GM12878 (cell line): ENCODE measurements around the gene DNAH8. TPM values are rescaled to one million over a fixed set of nuclear protein-coding genes. Genes with fewer than 3 reads are reported as not detected.

Experiments used
- ATAC-seq: fragments of 200-7000 bp; cut with Tn5 transposase; 3 replicates; pipeline ENCODE4 v1.9.1; 2020; ENCODE audit warnings: mild to moderate bottlenecking, moderate library complexity
- BruUV-seq: library from RNA; stranded (reverse); fragments of 400-500 nt; replicated peaks from 2 replicates; lab custom pipeline; 2021; lab: Mats Ljungman, UMichigan
- CTCF ChIA-PET: fragments of 300-600 bp; sonication (Branson Sonifier 250); formaldehyde crosslinking; extraction: SDS; loops from one replicate; lab custom pipeline; 2021; ENCODE audit warnings: inconsistent platforms; lab: Yijun Ruan, JAX
- POLR2A ChIA-PET: fragments of 350-600 bp; formaldehyde crosslinking; extraction: SDS; loops from one replicate; lab custom pipeline; 2021; ENCODE audit warnings: inconsistent platforms; lab: Charles Lee
- RAD21 ChIA-PET: fragments of 300-600 bp; sonication (Branson Sonifier 250); formaldehyde crosslinking; loops from one replicate; lab custom pipeline; 2023; ENCODE audit warnings: antibody characterized with exemption; ENCODE audit not compliant: unreplicated experiment; lab: Charles Lee
- SMC1A ChIA-PET: fragments of 300-600 bp; sonication (Branson Sonifier 250); formaldehyde crosslinking; loops from one replicate; lab custom pipeline; 2023; ENCODE audit not compliant: unreplicated experiment, uncharacterized antibody; lab: Charles Lee
- DNase-seq: peaks from one replicate; pipeline ENCODE4 v3.0.0-alpha.2; 2011; ENCODE audit warnings: low read depth, low spot score
- FAIRE-seq: peaks from 3 replicates; lab custom pipeline; 2011; peaks lifted over from hg19 to GRCh38; lab: Jason Lieb, UNC
- H2AFZ ChIP-seq: 2 replicates; pipeline ENCODE4 v1.6.0; 2011; ENCODE audit warnings: low read depth, low read length, control low read depth; ENCODE audit not compliant: control insufficient read depth
- H3K27ac ChIP-seq: 2 replicates; pipeline ENCODE4 v1.5.1; 2011; ENCODE audit warnings: control low read depth; ENCODE audit not compliant: control insufficient read depth, insufficient read depth
- H3K27me3 ChIP-seq, 2 experiments: replicated peaks in 1 of 2; 2 replicates each; pipeline versions ENCODE4 v1.6.0 to v1.6.1; 2011; ENCODE audit warnings: low read length in 1 of 2; ENCODE audit not compliant: control insufficient read depth in 2 of 2, insufficient read depth in 2 of 2
- H3K36me3 ChIP-seq, 2 experiments: 2 replicates each; pipeline ENCODE4 v1.5.1; 2011; ENCODE audit warnings: low read length in 1 of 2; ENCODE audit not compliant: control insufficient read depth in 2 of 2, insufficient read depth in 2 of 2
- H3K4me1 ChIP-seq: 2 replicates; pipeline ENCODE4 v1.6.1; 2011; ENCODE audit warnings: mild to moderate bottlenecking, low read length, moderate library complexity, mixed read lengths; ENCODE audit not compliant: control insufficient read depth, insufficient read depth
- H3K4me2 ChIP-seq: 2 replicates; pipeline ENCODE4 v1.6.0; 2011; ENCODE audit warnings: control low read depth; ENCODE audit not compliant: control insufficient read depth, insufficient read depth
- H3K4me3 ChIP-seq: fragments of 200-600 bp; sonication (generic); 2 replicates; pipeline ENCODE4 v1.5.1; 2016
- H3K79me2 ChIP-seq: 2 replicates; pipeline ENCODE4 v1.6.0; 2011; ENCODE audit warnings: low read length; ENCODE audit not compliant: control insufficient read depth, insufficient read depth
- H3K9ac ChIP-seq: 2 replicates; pipeline ENCODE4 v1.8.0; 2011; ENCODE audit warnings: low read length, control low read depth, mixed read lengths; ENCODE audit not compliant: control insufficient read depth, insufficient read depth
- H3K9me3 ChIP-seq: replicated peaks from 3 replicates; pipeline ENCODE4 v1.5.1; 2011; ENCODE audit warnings: mild to moderate bottlenecking, low read length; ENCODE audit not compliant: control insufficient read depth, insufficient read depth
- H4K20me1 ChIP-seq: 2 replicates; pipeline ENCODE4 v1.6.0; 2011; ENCODE audit not compliant: control insufficient read depth, insufficient read depth
- BCL11A ChIP-seq: IDR thresholded peaks from 2 replicates; pipeline ENCODE4 v1.6.1; 2011; ENCODE audit warnings: low read depth, low read length
- CHD1 ChIP-seq: IDR thresholded peaks from 2 replicates; pipeline ENCODE4 v1.6.1; 2012; ENCODE audit warnings: low read depth, low read length, improper control_type of control experiment
- EP300 ChIP-seq, 2 experiments: fragments of 150-350 bp in 1 of 2; IDR thresholded peaks; 2 replicates each; pipeline ENCODE4 v1.6.1; 2011 to 2012; ENCODE audit warnings: low read depth in 2 of 2, low read length in 2 of 2, borderline replicate concordance in 1 of 2, improper control_type of control experiment in 1 of 2, inconsistent platforms in 1 of 2; ENCODE audit not compliant: control insufficient read depth in 1 of 2
- MEF2B ChIP-seq: fragments of 450-650 bp; IDR thresholded peaks from 2 replicates; pipeline ENCODE4 v1.6.1; 2018; ENCODE audit warnings: mild to moderate bottlenecking, moderate library complexity; ENCODE audit not compliant: partially characterized antibody, poor library complexity, severe bottlenecking
- NFIC ChIP-seq: IDR thresholded peaks from 2 replicates; pipeline ENCODE4 v1.6.1; 2012; ENCODE audit warnings: low read depth, mild to moderate bottlenecking, inconsistent platforms, low read length, moderate library complexity
- RFX5 ChIP-seq: IDR thresholded peaks from 2 replicates; pipeline ENCODE4 v1.6.1; 2011; ENCODE audit warnings: low read depth, low read length, improper control_type of control experiment
- RUNX3 ChIP-seq: IDR thresholded peaks from 2 replicates; pipeline ENCODE4 v1.6.1; 2012; ENCODE audit warnings: low read length, inconsistent platforms
- SMC3 ChIP-seq: IDR thresholded peaks from 2 replicates; pipeline ENCODE4 v1.6.1; 2011; ENCODE audit warnings: low read length, improper control_type of control experiment, borderline replicate concordance
- SPI1 ChIP-seq: IDR thresholded peaks from 2 replicates; pipeline ENCODE4 v1.6.1; 2011; ENCODE audit warnings: low read depth, mild to moderate bottlenecking, low read length, moderate library complexity, borderline replicate concordance; ENCODE audit not compliant: insufficient read depth
- WGBS: methylation state at CpG from one replicate; pipeline ENCODE4 v1.1.6; 2016; ENCODE audit warnings: low lambda C conversion rate; ENCODE audit not compliant: insufficient replicate concordance, insufficient coverage; ENCODE audit errors: missing lambda C conversion rate; 5-methylcytosine and 5-hydroxymethylcytosine counted together
- in situ Hi-C: fragments of 300-500 bp; cut with MboI; formaldehyde crosslinking; loops from 9 replicates; pipeline ENCODE4 v1.14.3; 2018; ENCODE audit warnings: mixed read lengths
- intact Hi-C: fragments of 100-400 bp; cut with micrococcal nuclease; formaldehyde crosslinking; loops from one replicate; pipeline ENCODE4 v1.14.2; 2022; ENCODE audit not compliant: unreplicated experiment
- polyA plus RNA-seq, 11 experiments: library from polyadenylated mRNA; depleted of rRNA in 4 of 11; unstranded in 6 of 11; stranded (reverse) in 5 of 11; fragments of >200 nt; fragmentation: Nextera tagmentation in 4 of 11; fragmentation: Illumina TruSeq in 1 of 11; extraction: Ambion mirVana in 4 of 11; extraction: Trizol in 1 of 11; gene quantifications; 1 replicate in 1 of 11; 2 replicates in 10 of 11; pipeline versions ENCODE4 v1.2.1 to v1.2.3, GENCODE V29; 2011 to 2016; ENCODE audit warnings: inconsistent platforms in 2 of 11, missing spikeins in 2 of 11, low read depth in 1 of 11
- total RNA-seq, 4 experiments: library from RNA; depleted of rRNA in 3 of 4; stranded (reverse); fragments of >200 nt in 3 of 4; fragmentation: Illumina TruSeq in 1 of 4; extraction: Trizol in 1 of 4; gene quantifications; 2 replicates each; pipeline versions ENCODE4 v1.2.1 to v1.2.3, GENCODE V29; 2013 to 2021

DNAH8 gene
- total and polyA plus RNA-seq, 10 of the 15 experiments (the other 5 are each of a cell fraction or from before 2014, with no cell fraction given) = 0.02 to 0.34 (median 0.10) TPM; not detected in 3

GRCh38 chr6:38708496-38708895 lies 6.6 kb upstream of the DNAH8 start (continued):
- no peak for TF ChIP-seq MEF2B

DNA sequence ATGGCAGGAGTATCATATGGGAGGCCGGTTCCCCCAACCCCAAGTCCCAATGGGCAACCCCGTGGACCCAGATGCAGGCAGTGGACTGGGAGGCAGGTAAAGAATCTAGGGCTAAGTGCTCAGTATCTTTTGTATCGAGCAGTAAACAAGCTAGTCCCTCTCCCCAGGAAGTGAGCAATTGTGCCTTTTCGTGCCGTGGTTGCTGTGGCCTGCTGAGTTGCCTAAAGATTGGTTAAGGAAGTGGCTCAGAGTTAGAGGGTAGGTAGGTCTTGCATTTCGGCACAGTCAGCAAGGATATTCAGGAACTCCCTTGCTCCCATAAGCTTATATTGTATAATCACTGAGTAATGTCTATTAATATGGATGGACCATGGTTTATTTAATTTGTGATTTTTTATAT lies 1.3 kb upstream of the DNAH8 start:
- RAD21 ChIA-PET = no interaction called here
- FAIRE-seq (peak; percentile 13), ATAC-seq (peak; percentile 68), DNase-seq (no peak)
- Histone ChIP-seq H3K4me2 (0 out of 2 replicates have a peak overlapping the region, but pooled peaks have one; percentile 9), H3K79me2 (no peaks in the 10 kb centered on the region), H3K9ac (no peak overlapping the region), H3K4me3 (no peak overlapping the region), H3K4me1 (peaks cover 21% of the 10 kb centered on the region), H3K27ac (no peak overlapping the region), H3K9me3 (peaks cover 2% of the 10 kb centered on the region; the same call in 1 of the 3 replicates), H3K36me3 (no peaks in the 10 kb centered on the region), H3K27me3 (no peaks in the 10 kb centered on the region; a peak in 1 of 4 replicates), H4K20me1 (no peaks in the 10 kb centered on the region), H2AFZ (peak overlapping the region; percentile 37)
- BruUV-seq = no TSS peak
- intact Hi-C loops (loop anchor here (1.0 kb wide), 1 partner anchor 10 kb away; no protein-coding TSS in a partner anchor), in situ Hi-C loops (no loop called here)
- TF ChIP-seq RUNX3 = peak; percentile 87
- TF ChIP-seq EP300 (IDR thresholded peaks at IDR 0.05; ENCODE audit: borderline replicate concordance in 1 of 2, control insufficient read depth in 1 of 2, low read depth in 2 of 2, low read length in 2 of 2) = no peak
- no peak for TF ChIP-seq SMC3
- no peak for TF ChIP-seq RFX5
- TF ChIP-seq BCL11A = 0 out of 2 replicates have a peak, but pooled peaks have one; percentile 24
- no peak for TF ChIP-seq CHD1
- TF ChIP-seq NFIC = 0 out of 2 replicates have a peak, but pooled peaks have one; percentile 26
- peak; percentile 47; the same call in 1 of the 2 replicates for TF ChIP-seq SPI1
- CTCF ChIA-PET = interaction anchor here (1.1 to 1.8 kb wide), 3 partner anchors 20 to 91 kb away, joined by 3 to 5 read pairs (median 4); no protein-coding TSS in a partner anchor
- SMC1A ChIA-PET = interaction anchor here (0.7 to 1.3 kb wide), 4 partner anchors 8 to 60 kb away, joined by 3 to 5 read pairs (median 4); partner anchors contain the start of gene GLO1
- WGBS = 39% methylated on average over 6 of the region's 6 CpGs
- POLR2A ChIA-PET = interaction anchor here (1.1 kb wide), 1 partner anchor 11 kb away, joined by 4 read pairs; the partner anchor contains the start of gene GLO1
